Hepatocyte (in vitro differentiated cells): Measurements from ENCODE around the gene RNASE1. TPM values are rescaled to one million over a fixed set of nuclear protein-coding genes. Genes with fewer than 3 reads are reported as not detected.
A peak's percentile ranks its signal among the peaks of the same experiment; 100 is the strongest.

Experiments
- DNase-seq: peaks from one replicate; pipeline ENCODE4 v3.0.0-alpha.2; 2016; ENCODE audit warnings: low spot score
- H2AFZ ChIP-seq: fragments of 200-600 bp; sonication (generic); 2 replicates; pipeline ENCODE4 v1.6.0; 2016; ENCODE audit warnings: antibody characterized with exemption, mild to moderate bottlenecking
- H3K27ac ChIP-seq: fragments of 200-600 bp; sonication (generic); 2 replicates; pipeline ENCODE4 v1.5.1; 2016; ENCODE audit warnings: mild to moderate bottlenecking
- H3K27me3 ChIP-seq: fragments of 200-600 bp; sonication (generic); 2 replicates; pipeline ENCODE4 v1.6.1; 2016
- H3K36me3 ChIP-seq: fragments of 200-600 bp; sonication (generic); replicated peaks from 2 replicates; pipeline ENCODE4 v1.5.1; 2016; ENCODE audit warnings: low read depth; ENCODE audit not compliant: insufficient read depth
- H3K4me1 ChIP-seq: fragments of 200-600 bp; sonication (generic); 2 replicates; pipeline ENCODE4 v1.5.1; 2016; ENCODE audit warnings: mild to moderate bottlenecking, moderate library complexity; ENCODE audit not compliant: insufficient read depth
- H3K4me2 ChIP-seq: fragments of 200-600 bp; sonication (generic); 2 replicates; pipeline ENCODE4 v1.6.0; 2016
- H3K4me3 ChIP-seq: fragments of 200-600 bp; sonication (generic); 2 replicates; pipeline ENCODE4 v1.5.1; 2016; ENCODE audit warnings: mild to moderate bottlenecking
- H3K79me2 ChIP-seq: fragments of 200-600 bp; sonication (generic); 2 replicates; pipeline ENCODE4 v1.6.0; 2017; ENCODE audit warnings: mild to moderate bottlenecking
- H3K9me2 ChIP-seq: fragments of 200-600 bp; sonication (generic); replicated peaks from 2 replicates; pipeline ENCODE4 v1.6.0; 2017; ENCODE audit warnings: mild to moderate bottlenecking; ENCODE audit not compliant: insufficient read depth
- H3K9me3 ChIP-seq: fragments of 200-600 bp; sonication (generic); 2 replicates; pipeline ENCODE4 v1.5.1; 2016; ENCODE audit warnings: low read depth, mild to moderate bottlenecking
- H4K20me1 ChIP-seq: fragments of 200-600 bp; sonication (generic); 2 replicates; pipeline ENCODE4 v1.6.0; 2016; ENCODE audit warnings: mild to moderate bottlenecking; ENCODE audit not compliant: insufficient read depth, poor library complexity, severe bottlenecking
- EZH2 ChIP-seq: fragments of 200-600 bp; sonication (generic); IDR thresholded peaks from 2 replicates; pipeline ENCODE4 v1.6.1; 2016; ENCODE audit warnings: antibody characterized with exemption, mild to moderate bottlenecking, borderline replicate concordance
- EZH2phosphoT487 ChIP-seq: fragments of 200-600 bp; sonication (generic); IDR thresholded peaks from one replicate; pipeline ENCODE4 v1.6.1; 2018; ENCODE audit warnings: antibody characterized with exemption, mild to moderate bottlenecking, low read depth, moderate library complexity; ENCODE audit not compliant: unreplicated experiment, severe bottlenecking
- WGBS: methylation state at CpG from one replicate; pipeline ENCODE4 v1.1.6; 2016; ENCODE audit warnings: low lambda C conversion rate; ENCODE audit errors: missing lambda C conversion rate; 5-methylcytosine and 5-hydroxymethylcytosine counted together
- polyA plus RNA-seq: library from polyadenylated mRNA; unstranded; fragments of >200 nt; fragmentation: Nextera tagmentation; extraction: Ambion mirVana; gene quantifications from 2 replicates; pipeline ENCODE4 v1.2.1, GENCODE V29; 2016
- total RNA-seq: library from RNA; depleted of rRNA; stranded (reverse); fragments of >200 nt; gene quantifications from 2 replicates; pipeline ENCODE4 v1.2.3, GENCODE V29; 2014
- TF ChIP-seq, protein P1 (sequence below): fragments of 200-600 bp; sonication (generic); IDR thresholded peaks from 2 replicates; pipeline ENCODE4 v1.5.1; 2016; ENCODE audit warnings: antibody characterized with exemption, mild to moderate bottlenecking; ENCODE audit not compliant: poor library complexity

Gene RNASE1
- total and polyA plus RNA-seq, 2 experiments from 2014 or later, result 61.0 to 135 TPM

DNA sequence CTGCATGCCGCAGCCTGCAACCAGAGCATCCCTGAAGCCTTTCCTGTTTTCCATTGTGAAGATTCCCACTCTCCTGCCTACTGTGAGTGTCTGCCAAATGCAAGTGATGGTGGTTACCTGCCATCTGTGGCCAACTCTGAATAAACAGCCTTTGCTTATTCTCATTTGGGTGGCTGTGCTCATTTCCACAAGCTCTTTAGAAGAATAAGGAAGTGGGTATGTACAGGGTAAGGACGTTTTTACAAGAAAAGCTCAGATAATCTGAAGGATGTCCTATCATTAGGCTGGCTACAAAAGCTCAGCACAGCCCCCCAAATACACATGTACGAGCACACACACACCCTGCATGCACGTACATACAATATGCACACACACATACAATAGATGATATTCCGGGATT lies 7.3 kb upstream of the RNASE1 start:
- Histone ChIP-seq H3K36me3 (no peaks in the 10 kb centered on the region), H3K9me2 (no peaks in the 10 kb centered on the region), H3K27me3 (no peaks in the 10 kb centered on the region), H3K4me1 (peaks cover 31% of the 10 kb centered on the region), H3K4me2 (no peak overlapping the region), H3K27ac (no peak overlapping the region), H4K20me1 (no peaks in the 10 kb centered on the region), H2AFZ (no peak overlapping the region), H3K4me3 (no peak overlapping the region), H3K79me2 (no peaks in the 10 kb centered on the region), H3K9me3 (no peaks in the 10 kb centered on the region)
- TF ChIP-seq EZH2 (no peak), EZH2phosphoT487 (no peak)
- TF ChIP-seq, protein P1, sequence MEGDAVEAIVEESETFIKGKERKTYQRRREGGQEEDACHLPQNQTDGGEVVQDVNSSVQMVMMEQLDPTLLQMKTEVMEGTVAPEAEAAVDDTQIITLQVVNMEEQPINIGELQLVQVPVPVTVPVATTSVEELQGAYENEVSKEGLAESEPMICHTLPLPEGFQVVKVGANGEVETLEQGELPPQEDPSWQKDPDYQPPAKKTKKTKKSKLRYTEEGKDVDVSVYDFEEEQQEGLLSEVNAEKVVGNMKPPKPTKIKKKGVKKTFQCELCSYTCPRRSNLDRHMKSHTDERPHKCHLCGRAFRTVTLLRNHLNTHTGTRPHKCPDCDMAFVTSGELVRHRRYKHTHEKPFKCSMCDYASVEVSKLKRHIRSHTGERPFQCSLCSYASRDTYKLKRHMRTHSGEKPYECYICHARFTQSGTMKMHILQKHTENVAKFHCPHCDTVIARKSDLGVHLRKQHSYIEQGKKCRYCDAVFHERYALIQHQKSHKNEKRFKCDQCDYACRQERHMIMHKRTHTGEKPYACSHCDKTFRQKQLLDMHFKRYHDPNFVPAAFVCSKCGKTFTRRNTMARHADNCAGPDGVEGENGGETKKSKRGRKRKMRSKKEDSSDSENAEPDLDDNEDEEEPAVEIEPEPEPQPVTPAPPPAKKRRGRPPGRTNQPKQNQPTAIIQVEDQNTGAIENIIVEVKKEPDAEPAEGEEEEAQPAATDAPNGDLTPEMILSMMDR, result no peak
- DNase-seq, result no peak
- WGBS, result 79% methylated on average over 5 of the region's 5 CpGs

DNA sequence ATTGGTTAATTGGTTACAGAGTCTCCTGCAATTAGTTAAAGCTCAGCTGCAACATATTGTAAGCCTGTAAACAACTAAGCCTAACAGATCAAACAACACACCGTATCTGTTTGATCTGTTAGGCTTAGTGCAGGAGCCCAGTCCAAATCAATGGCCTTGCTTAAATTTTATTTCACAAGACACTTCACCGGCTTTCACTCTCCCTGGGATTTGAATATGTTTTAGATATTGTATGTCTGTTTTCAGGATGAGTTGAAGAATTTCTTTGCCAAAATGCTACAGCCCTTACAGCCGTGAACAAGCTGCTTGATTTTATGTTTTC lies 5.5 kb upstream of the RNASE1 start:
- Histone ChIP-seq H3K4me3 (no peak overlapping the region), H3K79me2 (no peaks in the 10 kb centered on the region), H3K4me1 (peaks cover 29% of the 10 kb centered on the region), H3K9me2 (no peaks in the 10 kb centered on the region), H2AFZ (no peak overlapping the region), H3K9me3 (no peaks in the 10 kb centered on the region), H4K20me1 (no peaks in the 10 kb centered on the region), H3K27me3 (no peaks in the 10 kb centered on the region), H3K4me2 (peak overlapping the region; percentile 20), H3K27ac (no peak overlapping the region), H3K36me3 (no peaks in the 10 kb centered on the region)
- TF ChIP-seq, protein P1, result no peak
- TF ChIP-seq EZH2 (no peak), EZH2phosphoT487 (no peak)
- WGBS, result 33% methylated on average over 3 of the region's 3 CpGs
- DNase-seq, result no peak

DNA sequence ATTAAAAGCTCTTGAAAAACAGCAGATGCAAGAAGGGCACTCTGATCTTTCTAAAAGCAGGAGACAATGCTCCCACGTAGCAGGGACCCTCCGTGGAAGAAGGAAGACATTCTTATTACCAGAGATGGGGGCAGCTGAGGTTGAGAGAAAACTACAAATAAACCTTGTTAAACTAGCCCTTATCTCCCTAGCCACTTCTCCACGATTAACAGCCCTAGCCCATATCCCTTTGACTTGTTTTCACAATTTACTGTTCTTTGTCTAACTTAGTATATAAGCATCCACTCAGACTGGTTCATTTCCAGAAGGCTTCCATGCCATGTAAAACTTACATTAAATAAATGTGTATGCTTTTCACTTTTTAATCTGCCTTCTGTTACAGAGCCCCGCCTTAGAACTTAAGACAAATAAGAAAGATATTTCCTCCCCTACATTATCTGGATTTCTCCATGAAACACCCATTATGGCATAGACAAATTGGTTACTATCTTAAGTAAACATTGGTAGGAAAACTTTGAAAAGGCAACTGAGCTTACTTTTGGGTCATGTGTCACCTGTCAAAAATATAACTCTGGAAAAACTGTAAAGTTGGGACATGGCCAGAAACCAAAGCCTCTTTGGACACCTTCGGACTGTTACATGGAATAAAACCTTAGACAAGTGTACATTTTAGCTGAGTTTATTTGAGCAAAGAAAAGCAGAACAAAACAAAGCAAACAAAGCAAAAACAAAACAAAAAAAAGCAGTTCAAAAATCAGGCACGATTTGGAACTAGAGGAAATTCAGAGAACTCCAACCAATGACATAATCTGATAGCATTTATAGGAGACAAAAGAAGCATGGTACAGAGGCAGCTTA lies 4.9 kb upstream of the RNASE1 start:
- Histone ChIP-seq H3K9me3 (no peaks in the 10 kb centered on the region), H3K36me3 (no peaks in the 10 kb centered on the region), H4K20me1 (no peaks in the 10 kb centered on the region), H3K27ac (peak overlapping the region; percentile 7), H2AFZ (no peak overlapping the region), H3K79me2 (no peaks in the 10 kb centered on the region), H3K27me3 (no peaks in the 10 kb centered on the region), H3K4me1 (peaks cover 26% of the 10 kb centered on the region), H3K9me2 (no peaks in the 10 kb centered on the region), H3K4me2 (peak overlapping the region; percentile 20), H3K4me3 (no peak overlapping the region)
- no peak for DNase-seq
- TF ChIP-seq EZH2phosphoT487 (no peak), EZH2 (no peak)
- TF ChIP-seq, protein P1, result no peak
- WGBS, result 30% methylated on average over 6 of the region's 6 CpGs
